ENCODE data around the gene TMEM131. TPM values are rescaled to one million over a fixed set of nuclear protein-coding genes. Genes with fewer than 3 reads are reported as not detected.
"Not testable (repeated sequence)": the region's sequence is repeated elsewhere in the genome, so short reads cannot be mapped to it uniquely, and the experiment has no call there.

The TMEM131 gene
- total and polyA plus RNA-seq, 4 donors = 25.3 to 39.4 (median 38.1) TPM

- H3K4me1 ChIP-seq (ENCODE audit: control insufficient read depth, insufficient read depth, low read length) = peaks cover 13% of the 10 kb centered on the region
- no peaks in the 10 kb centered on the region for H3K27me3 ChIP-seq (ENCODE audit: control insufficient read depth, insufficient read depth, low read length)
- no peak for DNase-seq (ENCODE audit: low read depth in 4 of 6, low spot score in 6 of 6)
- H3K4me3 ChIP-seq (ENCODE audit: low read depth, low read length) = no peak within 1 kb of the TSS
- 84% methylated on average over 19 of the region's 21 CpGs for WGBS (ENCODE audit: insufficient coverage)
- no peak within 1 kb of the TSS for H3K27ac ChIP-seq (ENCODE audit: low read depth, low read length)
- no peaks in the 10 kb centered on the region for H3K36me3 ChIP-seq (ENCODE audit: control insufficient read depth, insufficient read depth, low read length)
- H3K9me3 ChIP-seq (ENCODE audit: control insufficient read depth, insufficient read depth, low read length) = no peaks in the 10 kb centered on the region
Observed at GRCh38 chr2:97713296-97714083, 282.3 kb downstream of the TMEM131 start, which contains the start of gene ZAP70. ZAP70 (plus strand) TSS chr2:97713576; CDS start chr2:97724037, 10,461 bp downstream.

GRCh38 chr2:97712693-97713295, 283.0 kb downstream of the TMEM131 start:
- peaks cover 13% of the 10 kb centered on the region for H3K4me1 ChIP-seq (ENCODE audit: control insufficient read depth, insufficient read depth, low read length)
- H3K36me3 ChIP-seq (ENCODE audit: control insufficient read depth, insufficient read depth, low read length) = no peaks in the 10 kb centered on the region
- no peaks in the 10 kb centered on the region for H3K27me3 ChIP-seq (ENCODE audit: control insufficient read depth, insufficient read depth, low read length)
- H3K27ac ChIP-seq (ENCODE audit: low read depth, low read length) = no peak overlapping the region
- no peaks in the 10 kb centered on the region for H3K9me3 ChIP-seq (ENCODE audit: control insufficient read depth, insufficient read depth, low read length)
- no peak overlapping the region for H3K4me3 ChIP-seq (ENCODE audit: low read depth, low read length)
- DNase-seq (ENCODE audit: low read depth in 4 of 6, low spot score in 6 of 6) = no peak
- WGBS (ENCODE audit: insufficient coverage) = 83% methylated on average over 11 of the region's 11 CpGs

- H3K27ac ChIP-seq (ENCODE audit: low read depth, low read length); H3K36me3 ChIP-seq (ENCODE audit: control insufficient read depth, insufficient read depth, low read length); DNase-seq (ENCODE audit: low read depth in 4 of 6, low spot score in 6 of 6); H3K4me3 ChIP-seq (ENCODE audit: low read depth, low read length); H3K9me3 ChIP-seq (ENCODE audit: control insufficient read depth, insufficient read depth, low read length); H3K27me3 ChIP-seq (ENCODE audit: control insufficient read depth, insufficient read depth, low read length): not testable (repeated sequence)
- peaks cover 13% of the 10 kb centered on the region for H3K4me1 ChIP-seq (ENCODE audit: control insufficient read depth, insufficient read depth, low read length)
- WGBS (ENCODE audit: insufficient coverage) = 81% methylated on average over 9 of the region's 9 CpGs
Observed at GRCh38 chr2:97712175-97712574, 283.6 kb downstream of the TMEM131 start.

- Histone ChIP-seq H3K4me1 (ENCODE audit: control insufficient read depth, insufficient read depth, low read length) (peaks cover 13% of the 10 kb centered on the region), H3K27me3 (ENCODE audit: control insufficient read depth, insufficient read depth, low read length) (no peaks in the 10 kb centered on the region), H3K36me3 (ENCODE audit: control insufficient read depth, insufficient read depth, low read length) (no peaks in the 10 kb centered on the region), H3K27ac (ENCODE audit: low read depth, low read length) (no peak overlapping the region), H3K9me3 (ENCODE audit: control insufficient read depth, insufficient read depth, low read length) (no peaks in the 10 kb centered on the region), H3K4me3 (ENCODE audit: low read depth, low read length) (no peak overlapping the region)
- DNase-seq (ENCODE audit: low read depth in 4 of 6, low spot score in 6 of 6) = no peak
- 79% methylated on average over 3 of the region's 6 CpGs for WGBS (ENCODE audit: insufficient coverage)
Observed at GRCh38 chr2:97711394-97711711, 284.4 kb downstream of the TMEM131 start.

- peaks cover 12% of the 10 kb centered on the region for H3K4me1 ChIP-seq (ENCODE audit: control insufficient read depth, insufficient read depth, low read length)
- no peaks in the 10 kb centered on the region for H3K36me3 ChIP-seq (ENCODE audit: control insufficient read depth, insufficient read depth, low read length)
- no peak overlapping the region for H3K27ac ChIP-seq (ENCODE audit: low read depth, low read length)
- no peaks in the 10 kb centered on the region for H3K27me3 ChIP-seq (ENCODE audit: control insufficient read depth, insufficient read depth, low read length)
- no peak for DNase-seq (ENCODE audit: low read depth in 4 of 6, low spot score in 6 of 6)
- H3K4me3 ChIP-seq (ENCODE audit: low read depth, low read length) = no peak overlapping the region
- H3K9me3 ChIP-seq (ENCODE audit: control insufficient read depth, insufficient read depth, low read length) = no peaks in the 10 kb centered on the region
- WGBS (ENCODE audit: insufficient coverage) = 91% methylated on average over 5 of the region's 8 CpGs
Observed at GRCh38 chr2:97708608-97709007, 287.1 kb downstream of the TMEM131 start.

- peaks cover 6% of the 10 kb centered on the region for H3K4me1 ChIP-seq (ENCODE audit: control insufficient read depth, insufficient read depth, low read length)
- H3K9me3 ChIP-seq (ENCODE audit: control insufficient read depth, insufficient read depth, low read length) = no peaks in the 10 kb centered on the region
- no peak for DNase-seq (ENCODE audit: low read depth in 4 of 6, low spot score in 6 of 6)
- no peak overlapping the region for H3K4me3 ChIP-seq (ENCODE audit: low read depth, low read length)
- H3K27ac ChIP-seq (ENCODE audit: low read depth, low read length) = no peak overlapping the region
- 93% methylated on average over 4 of the region's 4 CpGs for WGBS (ENCODE audit: insufficient coverage)
- H3K27me3 ChIP-seq (ENCODE audit: control insufficient read depth, insufficient read depth, low read length) = no peaks in the 10 kb centered on the region
- no peaks in the 10 kb centered on the region for H3K36me3 ChIP-seq (ENCODE audit: control insufficient read depth, insufficient read depth, low read length)
Observed at GRCh38 chr2:97708048-97708380, 287.7 kb downstream of the TMEM131 start.

DNA sequence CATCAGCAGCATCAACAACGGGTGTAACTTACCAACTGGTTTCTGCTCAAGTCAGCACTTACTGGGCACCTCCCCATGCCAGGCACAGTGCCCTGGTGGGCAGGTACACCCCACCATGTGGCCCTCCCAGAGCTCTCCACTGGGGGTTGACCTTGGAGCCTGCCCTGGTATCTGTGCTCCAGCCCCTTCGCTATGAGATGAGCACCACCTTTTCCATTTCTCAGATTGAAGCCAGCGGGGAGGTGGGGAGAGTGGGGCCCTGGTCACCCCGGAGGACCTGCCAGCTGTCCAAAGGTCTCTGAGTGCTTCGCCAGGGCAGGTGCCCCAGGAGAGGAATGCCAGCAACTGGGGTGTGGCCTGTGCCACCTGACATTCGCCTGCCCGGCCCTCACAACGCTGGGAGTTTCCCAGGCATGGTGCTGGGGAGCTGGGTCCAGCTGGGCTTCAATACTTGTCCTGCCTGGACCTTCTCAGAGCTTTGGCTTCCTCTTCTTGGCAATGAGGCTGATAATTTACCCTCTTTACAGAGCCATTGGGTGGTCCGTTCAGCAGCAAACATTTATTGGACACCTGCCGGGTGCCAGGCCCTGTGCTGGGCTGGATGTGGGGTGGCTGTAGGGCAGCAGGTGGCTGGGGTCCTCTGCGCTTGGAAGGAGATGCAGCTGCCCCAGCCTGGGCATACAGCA, 288.2 kb downstream of the TMEM131 start:
- Histone ChIP-seq H3K27me3 (ENCODE audit: control insufficient read depth, insufficient read depth, low read length) (no peaks in the 10 kb centered on the region), H3K27ac (ENCODE audit: low read depth, low read length) (no peak overlapping the region), H3K36me3 (ENCODE audit: control insufficient read depth, insufficient read depth, low read length) (no peaks in the 10 kb centered on the region), H3K9me3 (ENCODE audit: control insufficient read depth, insufficient read depth, low read length) (no peaks in the 10 kb centered on the region), H3K4me3 (ENCODE audit: low read depth, low read length) (no peak overlapping the region), H3K4me1 (ENCODE audit: control insufficient read depth, insufficient read depth, low read length) (peaks cover 1% of the 10 kb centered on the region)
- WGBS (ENCODE audit: insufficient coverage) = 85% methylated on average over 11 of the region's 11 CpGs
- no peak for DNase-seq (ENCODE audit: low read depth in 4 of 6, low spot score in 6 of 6)

- H3K36me3 ChIP-seq (ENCODE audit: control insufficient read depth, insufficient read depth, low read length) = no peaks in the 10 kb centered on the region
- no peak overlapping the region for H3K27ac ChIP-seq (ENCODE audit: low read depth, low read length)
- H3K4me1 ChIP-seq (ENCODE audit: control insufficient read depth, insufficient read depth, low read length) = no peaks in the 10 kb centered on the region
- no peaks in the 10 kb centered on the region for H3K27me3 ChIP-seq (ENCODE audit: control insufficient read depth, insufficient read depth, low read length)
- H3K9me3 ChIP-seq (ENCODE audit: control insufficient read depth, insufficient read depth, low read length) = no peaks in the 10 kb centered on the region
- H3K4me3 ChIP-seq (ENCODE audit: low read depth, low read length) = no peak overlapping the region
- no peak for DNase-seq (ENCODE audit: low read depth in 4 of 6, low spot score in 6 of 6)
- 71% methylated on average over 6 of the region's 11 CpGs for WGBS (ENCODE audit: insufficient coverage)
Observed at GRCh38 chr2:97706708-97707345, 288.9 kb downstream of the TMEM131 start.

Data from spinal cord (tissue), 10 donors.